GM19372 (cell line): Measurements from ENCODE around the gene LHFPL6.
"Not testable (repeated sequence)": the region's sequence is repeated elsewhere in the genome, so short reads cannot be mapped to it uniquely, and the experiment has no call there.

Source experiments
- ATAC-seq: cut with Tn5 transposase; IDR thresholded peaks from one replicate; pipeline ENCODE4 v1.9.1; 2021; ENCODE audit warnings: mild to moderate bottlenecking, low read depth, moderate library complexity; ENCODE audit not compliant: unreplicated experiment

LHFPL6 gene

DNA sequence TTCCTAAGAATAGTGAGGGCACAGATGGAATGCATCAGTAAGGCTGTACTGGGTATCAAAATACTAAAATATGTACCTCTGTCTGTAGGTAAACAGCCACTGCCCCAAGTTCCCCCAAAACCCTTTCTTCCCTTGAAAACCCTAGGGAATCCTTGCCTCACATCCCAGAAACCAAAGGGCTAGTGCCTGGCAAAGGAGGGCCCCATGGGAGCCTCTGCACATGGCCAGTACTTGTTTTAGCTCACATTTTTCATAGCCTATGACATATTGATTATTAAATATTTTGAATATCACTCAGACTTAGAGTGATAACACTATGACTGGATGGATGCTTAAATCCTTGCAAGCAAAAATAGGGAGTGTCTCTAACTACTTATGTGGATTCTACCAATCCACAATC is 237.1 kb downstream of the LHFPL6 start:
- no peak for ATAC-seq

DNA sequence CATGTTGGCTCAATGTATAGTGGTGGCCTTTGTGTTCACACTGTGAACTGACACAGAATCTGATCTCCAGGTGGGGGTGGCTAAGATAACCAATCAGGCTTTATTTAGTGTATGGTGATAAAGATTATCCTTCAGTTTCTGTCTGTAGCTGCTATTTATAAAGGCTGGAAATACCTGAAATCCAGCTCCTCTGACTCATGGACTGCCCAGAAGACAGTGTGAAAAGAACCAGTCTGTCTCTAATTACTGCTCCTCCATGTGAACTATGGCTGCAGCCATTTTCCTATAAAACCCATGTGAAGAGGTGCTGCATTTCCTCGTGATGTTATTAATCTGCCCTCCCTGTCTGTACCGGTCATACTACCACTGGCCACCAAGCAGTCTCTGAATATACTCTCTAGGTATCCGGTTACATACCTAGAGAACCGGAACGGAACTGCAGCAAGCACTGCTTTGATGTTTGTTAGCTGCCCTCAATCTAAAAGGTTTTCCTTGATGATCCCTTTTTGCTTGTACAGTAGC is 238.0 kb downstream of the LHFPL6 start:
- no peak for ATAC-seq

DNA sequence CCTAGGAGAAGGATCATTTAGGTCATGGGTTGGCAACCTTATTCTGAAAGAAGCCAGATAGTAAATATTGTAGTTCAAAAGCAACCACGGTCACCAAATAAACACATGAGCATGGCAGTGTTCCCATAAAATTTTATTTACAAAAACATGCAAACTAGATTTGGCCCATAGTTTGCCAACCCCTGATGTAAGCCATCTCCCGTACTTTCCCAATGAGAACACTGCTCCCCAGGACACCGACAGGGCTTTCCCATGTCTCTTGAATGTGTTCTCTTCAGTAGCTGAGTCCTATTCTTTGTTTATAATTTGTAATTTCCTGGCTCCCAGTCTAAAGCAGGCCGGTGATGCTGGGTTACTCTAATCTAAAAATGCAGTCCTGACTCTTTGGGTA is 239.6 kb downstream of the LHFPL6 start:
- no peak for ATAC-seq

DNA sequence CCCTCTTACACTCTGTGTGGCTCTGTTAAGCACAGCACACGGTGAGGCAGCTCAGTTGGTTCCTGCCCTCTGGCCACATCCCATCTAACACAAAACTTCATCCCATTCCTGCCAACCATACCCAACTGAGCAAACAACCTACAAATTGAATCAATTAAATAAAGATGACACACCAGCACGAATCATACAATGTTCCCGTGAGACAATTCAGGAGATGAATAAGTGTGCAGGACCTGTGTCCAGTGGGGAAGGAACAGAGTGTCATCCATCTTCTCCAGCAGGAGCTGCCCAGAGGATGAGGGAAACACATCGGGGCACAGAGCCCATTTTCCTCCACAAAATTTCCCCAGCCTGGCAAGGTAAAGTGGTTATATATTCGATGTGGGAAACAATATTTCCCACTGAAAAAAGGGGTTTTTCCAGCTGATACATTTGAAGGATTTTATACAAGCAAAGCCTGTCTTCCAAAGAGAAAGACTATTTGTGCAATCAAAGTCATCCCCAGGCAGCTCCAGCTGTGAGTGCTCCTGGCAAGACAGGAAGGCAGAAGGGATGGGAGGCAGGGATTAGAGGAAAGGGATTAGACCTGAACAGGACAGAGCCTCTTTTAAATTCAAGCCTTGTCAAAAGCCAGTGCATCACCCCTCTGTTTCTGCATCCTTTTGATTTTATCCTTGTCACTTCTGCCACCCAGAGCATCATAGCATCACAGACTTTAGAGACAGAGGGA is 240.2 kb downstream of the LHFPL6 start:
- no peak for ATAC-seq

DNA sequence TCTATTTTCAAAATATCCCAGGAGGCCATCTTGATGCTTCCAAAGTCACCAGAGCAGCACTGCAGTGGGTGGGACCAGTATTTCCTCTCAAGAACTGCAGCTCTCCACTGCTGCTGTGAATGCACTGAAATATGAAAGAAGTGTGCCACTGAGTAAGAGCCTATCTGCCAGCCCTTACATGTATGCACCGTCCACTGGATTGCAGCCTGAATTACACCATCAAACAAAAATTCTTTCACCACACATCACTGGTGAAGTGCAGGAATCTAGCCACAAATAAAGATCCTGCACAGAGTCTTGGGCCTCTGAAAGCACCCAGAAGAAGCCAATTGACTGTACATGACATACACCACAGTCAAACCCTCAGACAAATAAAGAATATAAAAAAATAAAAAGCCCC is 249.0 kb downstream of the LHFPL6 start:
- no peak for ATAC-seq

DNA sequence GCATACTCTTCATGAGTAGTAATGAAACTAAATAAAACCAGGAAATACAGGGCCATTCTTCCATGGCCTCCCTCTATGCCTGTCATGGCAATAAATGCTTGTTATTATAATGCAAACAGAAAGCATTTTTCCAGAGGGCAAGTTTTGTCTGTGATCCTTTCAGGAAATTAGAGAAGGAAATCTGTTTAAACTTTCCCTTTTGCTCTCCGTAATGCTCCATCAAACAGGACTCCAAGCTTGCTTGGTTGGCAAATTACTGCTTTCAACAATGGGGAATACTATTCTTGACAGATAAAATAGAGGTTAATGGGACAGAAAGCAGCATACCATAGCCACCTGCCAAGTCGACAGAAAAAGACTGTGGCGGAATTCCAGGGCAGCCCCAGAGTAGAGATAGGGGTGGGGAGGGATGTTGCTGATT is 252.5 kb downstream of the LHFPL6 start:
- no peak for ATAC-seq

DNA sequence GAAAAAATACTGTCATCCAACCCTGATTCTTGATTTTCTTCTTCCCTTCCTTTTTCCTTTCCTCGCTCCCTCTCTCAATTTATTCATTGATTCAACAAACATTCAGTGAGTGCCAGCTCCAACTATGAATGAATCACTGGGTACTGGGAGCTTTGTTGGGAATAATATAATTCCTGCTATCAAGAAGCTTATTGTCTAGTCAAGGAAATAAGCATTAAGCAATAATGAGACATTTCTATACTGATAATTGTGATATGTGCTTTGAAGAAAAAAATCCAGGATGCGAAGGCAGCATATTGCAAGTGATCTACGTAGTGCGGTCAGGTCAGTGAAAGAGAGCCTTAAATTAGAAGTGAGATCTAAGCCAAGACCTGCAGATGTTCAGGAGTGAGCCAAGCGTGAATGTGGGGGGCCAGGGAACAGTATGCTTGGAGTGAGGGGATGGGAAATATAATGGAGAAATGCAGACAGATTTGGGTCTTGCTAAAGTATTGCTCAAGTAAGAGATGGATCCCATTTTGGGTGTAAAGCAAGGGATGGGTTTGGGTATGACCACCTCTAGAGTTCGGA is 253.5 kb downstream of the LHFPL6 start:
- no peak for ATAC-seq

DNA sequence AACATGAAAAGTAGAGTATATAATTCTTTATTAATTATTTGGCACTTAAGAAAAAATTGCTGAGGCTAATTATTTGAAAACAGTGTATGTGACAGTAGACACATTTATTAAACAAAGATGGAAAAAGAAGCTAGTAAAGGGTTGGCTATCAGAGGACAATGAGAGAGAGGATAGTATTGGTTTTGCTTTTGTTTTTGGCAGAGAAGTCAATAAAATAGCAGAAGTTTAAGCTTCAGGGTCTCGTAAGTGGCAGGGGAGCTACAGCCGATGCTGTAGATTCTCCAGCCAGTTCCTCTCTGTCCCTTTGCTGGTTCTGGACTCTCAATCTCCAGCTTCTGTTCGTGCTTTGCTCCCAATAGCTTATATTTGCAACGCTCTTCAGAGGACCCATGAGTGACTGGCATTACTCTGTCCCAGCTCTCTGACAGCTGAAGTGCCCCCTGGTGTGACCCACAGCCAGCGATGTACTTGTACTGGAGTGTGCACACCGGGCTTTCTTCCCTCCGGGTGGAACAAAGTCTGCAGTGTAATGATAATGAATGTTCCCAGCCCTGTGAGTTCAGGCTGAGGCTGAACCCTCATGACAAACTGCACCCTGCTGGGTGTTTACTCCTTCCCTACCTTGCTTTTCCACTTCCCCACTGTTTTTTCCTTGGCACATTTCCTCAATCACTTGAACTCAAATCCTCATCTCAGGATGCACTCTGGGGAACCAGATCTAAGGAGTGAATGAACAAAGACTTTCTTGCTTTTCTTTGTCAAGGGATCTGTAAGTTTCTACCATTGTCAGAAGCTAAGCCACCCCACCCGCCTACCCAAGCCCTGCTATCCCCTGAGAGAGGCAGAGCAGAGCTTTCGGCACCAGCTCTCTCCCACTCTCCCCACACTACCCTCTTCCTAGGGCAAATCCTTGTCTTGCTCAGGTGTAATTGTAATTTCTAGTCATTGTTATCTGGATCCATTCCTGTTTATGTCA is 254.8 kb downstream of the LHFPL6 start:
- no peak for ATAC-seq

DNA sequence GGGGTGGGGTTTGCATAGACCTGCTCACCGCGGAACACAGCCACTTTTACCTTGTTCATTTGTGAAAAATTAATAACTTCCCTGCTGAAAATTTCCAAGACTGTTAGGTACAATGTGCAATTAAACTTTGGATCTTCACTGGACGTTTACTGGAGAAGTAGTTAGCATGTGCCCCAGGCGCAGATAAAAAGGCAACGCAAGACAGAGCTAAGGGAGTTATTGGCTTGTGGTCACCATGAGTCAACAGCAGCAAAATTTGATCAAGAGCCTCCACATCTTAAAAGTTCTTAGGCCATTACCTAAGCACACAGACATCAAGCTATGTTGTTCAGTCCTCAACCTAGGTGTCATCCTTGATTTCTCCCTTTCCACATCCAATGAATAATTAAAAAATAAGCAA is 257.0 kb downstream of the LHFPL6 start:
- no peak for ATAC-seq

DNA sequence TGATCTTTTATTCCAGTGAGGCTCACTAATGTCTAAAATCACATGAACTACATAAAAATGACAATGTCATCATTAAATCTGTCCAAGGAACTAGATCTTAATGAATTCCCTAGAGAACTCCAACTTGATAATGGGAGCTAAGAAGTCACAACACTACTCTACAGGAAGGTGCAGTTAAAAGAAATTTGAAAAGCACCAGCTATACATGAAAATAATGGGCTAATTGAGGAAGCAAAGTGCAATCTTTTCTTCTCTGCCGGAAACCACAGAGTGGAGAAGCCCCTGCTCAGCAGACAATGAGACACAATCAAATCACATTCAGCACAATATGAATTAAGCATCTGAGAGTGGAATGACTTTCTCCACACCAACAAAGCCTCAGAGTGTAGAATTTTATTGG is 261.7 kb downstream of the LHFPL6 start:
- no peak for ATAC-seq

DNA sequence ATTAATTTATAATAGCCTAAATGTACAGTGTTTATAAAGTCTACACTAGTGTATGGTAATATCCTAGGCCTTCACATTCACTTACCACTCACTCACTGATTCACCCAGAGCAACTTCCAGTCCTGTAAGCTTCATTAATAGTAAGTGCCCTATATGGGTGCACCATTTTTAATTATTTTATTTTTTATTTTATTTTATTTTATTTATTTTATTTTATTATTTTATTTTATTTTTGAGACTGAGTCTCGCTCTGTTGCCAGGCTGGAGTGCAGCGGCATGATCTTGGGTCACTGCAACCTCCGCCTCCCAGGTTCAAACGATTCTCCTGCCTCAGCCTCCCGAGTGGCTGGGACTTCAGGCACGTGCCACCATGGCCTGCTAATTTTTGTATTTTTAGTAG is 264.9 kb downstream of the LHFPL6 start:
- ATAC-seq = not testable (repeated sequence)

DNA sequence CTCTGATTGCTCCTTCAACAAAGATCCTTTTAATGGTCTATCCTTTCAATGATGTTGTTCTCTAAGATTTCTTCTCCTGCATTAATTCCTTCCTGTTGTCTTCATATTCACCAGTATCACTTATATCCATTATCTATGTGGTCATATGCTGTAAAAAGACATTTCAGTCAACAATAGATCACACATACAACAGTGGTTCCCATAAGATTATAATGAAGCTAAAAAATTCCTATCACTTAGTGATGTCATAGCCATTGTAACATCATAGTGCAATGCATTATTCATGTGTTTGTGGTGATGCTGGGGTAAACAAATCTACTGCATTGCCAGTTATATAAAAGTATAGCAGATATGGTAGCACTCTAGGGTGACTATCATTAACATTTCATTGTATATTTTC is 266.1 kb downstream of the LHFPL6 start:
- no peak for ATAC-seq

DNA sequence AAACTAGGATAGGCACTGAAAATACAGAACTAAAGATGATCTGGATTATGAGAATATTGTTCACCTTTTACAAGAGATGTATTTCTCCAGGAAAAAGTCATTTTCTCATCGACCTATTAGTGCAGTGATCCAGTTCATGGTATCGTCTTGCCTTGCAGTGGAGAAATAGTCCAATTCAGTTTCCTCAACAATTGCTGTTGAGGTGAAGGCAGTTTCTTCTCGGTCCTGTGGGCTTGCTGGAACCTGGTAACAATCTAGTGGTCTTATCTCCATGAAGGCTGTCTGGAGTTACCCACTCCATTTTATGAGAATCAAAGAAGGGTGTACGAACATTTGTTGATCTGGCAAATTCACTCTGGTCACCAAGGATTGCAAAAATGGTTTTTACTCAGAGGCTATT is 266.8 kb downstream of the LHFPL6 start:
- no peak for ATAC-seq

DNA sequence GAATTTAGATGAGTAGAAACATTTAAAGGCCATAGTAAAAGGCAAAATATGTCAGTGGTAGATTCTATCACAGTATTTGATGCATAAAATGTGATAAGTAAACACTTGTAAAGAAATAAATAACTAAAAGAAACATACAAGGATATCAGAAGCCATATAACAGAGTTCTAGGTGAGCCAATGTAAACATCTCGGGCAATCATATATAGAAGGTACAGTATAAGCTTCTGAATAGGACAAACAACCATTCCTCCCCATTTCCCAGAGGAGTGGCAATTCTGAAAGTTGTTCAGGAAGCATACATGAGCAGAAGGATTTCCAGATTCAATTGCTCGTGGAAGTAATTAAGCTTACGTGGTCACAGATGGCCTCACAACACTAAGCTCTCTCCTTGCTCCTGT is 267.3 kb downstream of the LHFPL6 start:
- ATAC-seq = no peak

DNA sequence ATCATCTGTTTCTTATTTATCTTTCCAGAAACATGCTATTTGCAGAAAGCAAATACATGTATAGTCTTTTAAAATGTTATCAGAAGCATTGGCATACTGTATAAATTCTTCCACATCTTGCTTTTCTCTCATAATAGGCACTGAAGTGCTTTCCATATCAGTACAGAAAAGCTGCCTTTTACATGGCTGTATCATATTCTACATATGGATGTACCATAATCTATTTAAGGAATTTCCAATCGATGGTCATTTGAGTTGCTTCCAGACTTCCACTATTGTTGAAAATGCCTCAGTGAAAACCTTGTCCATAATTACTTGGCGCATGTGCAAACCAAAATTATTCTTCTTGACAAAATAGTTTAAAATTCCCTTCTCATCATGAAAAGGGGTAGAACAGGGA is 272.5 kb downstream of the LHFPL6 start:
- no peak for ATAC-seq

DNA sequence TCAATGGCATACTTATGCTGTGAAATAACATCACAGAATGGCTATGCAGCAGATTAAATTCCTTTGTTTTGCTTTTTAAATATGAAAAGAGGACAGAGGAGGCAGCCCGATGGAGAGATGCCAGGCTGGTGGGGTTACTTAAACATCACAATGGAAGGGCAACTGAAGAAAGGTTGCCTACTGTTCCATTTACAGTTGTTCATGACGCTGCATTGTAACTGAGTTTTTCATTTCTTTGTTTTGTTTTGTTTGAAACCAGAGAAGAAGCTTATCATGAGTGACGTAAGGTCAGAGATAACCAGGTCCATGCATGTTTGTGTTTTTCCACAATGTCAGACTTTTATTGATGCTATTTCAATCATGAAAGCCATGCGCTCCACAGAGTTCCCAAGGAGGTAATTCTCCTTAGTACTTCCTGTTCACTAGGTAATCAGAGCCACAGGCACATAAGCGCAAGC is 273.8 kb downstream of the LHFPL6 start:
- ATAC-seq = no peak

DNA sequence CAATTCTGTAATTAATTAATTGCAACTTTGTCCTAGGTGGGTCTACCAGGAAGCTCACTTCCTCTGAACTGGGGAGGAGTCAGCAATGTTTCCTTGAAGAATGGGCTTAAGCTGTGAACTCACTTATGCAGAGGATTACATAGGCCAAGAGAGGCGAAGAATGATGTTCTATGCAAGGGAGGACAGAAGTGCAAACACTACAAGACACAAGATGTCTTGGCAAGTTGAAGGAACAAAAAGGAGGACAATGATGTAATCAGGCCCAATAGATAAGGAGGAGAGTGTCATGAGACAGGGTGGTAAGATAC is 275.9 kb downstream of the LHFPL6 start:
- ATAC-seq = no peak

DNA sequence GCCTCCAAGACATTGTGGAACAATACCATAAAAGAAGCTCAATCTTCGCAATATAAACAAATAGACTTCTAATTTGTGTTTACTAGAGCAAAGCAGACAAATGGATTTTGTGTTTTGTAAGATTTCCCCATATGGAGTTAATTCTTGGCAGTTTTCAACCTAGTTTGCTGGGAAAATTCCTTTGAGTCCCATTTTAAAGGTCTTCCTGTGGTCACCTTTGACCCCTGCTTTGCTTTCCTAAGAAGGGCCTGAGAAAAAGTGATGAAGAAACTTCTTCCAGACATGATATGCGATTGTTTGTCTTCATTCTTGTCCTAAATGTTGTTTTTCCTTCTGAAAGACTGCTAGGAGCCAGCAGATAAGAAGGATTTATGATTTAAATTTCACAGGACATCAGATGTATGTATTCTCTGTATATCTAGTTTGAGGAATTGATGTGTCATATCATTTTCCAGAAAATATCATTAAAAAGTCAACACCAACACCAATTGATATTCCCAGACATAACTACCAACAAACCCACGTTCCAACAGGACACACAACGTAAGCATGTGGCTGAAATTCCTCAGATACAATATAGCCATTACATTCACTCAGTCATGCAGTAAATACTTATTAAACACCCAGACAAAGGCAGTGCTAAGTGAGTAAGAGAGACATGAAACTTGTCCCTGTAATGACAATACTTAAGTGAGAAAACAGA is 276.4 kb downstream of the LHFPL6 start:
- ATAC-seq = no peak

DNA sequence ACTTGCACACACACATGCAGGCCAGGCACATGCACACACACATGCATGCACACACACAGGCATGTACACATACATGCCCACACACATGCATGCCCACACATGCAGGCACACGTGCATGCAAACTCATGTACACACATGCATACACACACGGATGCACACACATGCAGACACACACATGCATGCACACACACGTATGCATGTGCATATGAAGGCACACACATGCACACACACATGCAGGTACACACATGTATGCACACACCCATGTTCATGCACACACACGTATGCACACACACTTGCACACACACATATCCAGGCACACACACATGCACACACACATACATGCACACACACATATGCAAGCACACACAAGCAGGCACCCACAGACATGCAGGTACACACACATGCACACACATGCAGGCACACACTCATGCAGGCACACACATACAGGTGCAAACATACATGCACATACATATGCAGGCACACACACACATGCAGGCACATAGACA is 278.1 kb downstream of the LHFPL6 start:
- ATAC-seq = no peak

DNA sequence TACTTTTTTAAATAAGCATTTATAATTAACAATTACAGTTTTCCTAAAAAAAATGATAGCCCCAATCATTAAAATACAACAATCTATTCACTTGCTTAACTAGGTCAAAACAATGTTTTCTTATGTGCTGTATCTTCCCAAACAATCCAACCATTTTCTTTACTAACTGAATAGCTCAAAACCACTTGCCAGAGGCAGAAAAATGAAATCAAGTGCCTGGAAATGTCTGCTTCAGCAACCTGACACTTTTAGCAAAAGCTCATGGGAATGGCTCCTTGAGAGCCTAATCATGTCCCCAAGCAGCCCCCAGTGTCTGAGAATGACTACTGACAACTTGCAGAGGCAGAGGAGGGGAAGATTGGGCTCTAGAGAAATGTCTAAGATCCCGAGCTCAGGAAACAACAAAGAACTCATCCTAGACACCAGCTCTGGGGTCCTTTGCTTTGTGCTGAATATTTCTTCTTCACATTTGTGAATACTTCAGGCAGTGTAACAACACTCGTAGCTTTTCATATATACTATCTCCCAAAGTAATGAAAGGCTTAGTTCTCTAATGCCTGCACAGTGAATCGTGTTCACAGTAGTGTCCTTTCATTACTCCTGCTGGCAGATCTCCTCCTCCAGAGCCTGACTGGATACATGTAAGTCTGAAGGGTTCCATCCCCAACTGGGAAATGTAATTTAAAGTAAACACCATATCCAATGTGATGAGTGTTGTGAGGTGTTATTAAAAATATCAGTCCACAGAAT is 280.0 kb downstream of the LHFPL6 start:
- ATAC-seq = no peak
